NCI-H524 (cell line): Measurements from ENCODE around the gene ZFP42.
"Not testable (repeated sequence)": the region's sequence is repeated elsewhere in the genome, so short reads cannot be mapped to it uniquely, and the experiment has no call there.

ENCODE experiments used
- DNase-seq, 2 experiments: peaks; one replicate each; lab custom pipeline; 2025; lab: John Stamatoyannopoulos, UW

ZFP42 gene

DNA sequence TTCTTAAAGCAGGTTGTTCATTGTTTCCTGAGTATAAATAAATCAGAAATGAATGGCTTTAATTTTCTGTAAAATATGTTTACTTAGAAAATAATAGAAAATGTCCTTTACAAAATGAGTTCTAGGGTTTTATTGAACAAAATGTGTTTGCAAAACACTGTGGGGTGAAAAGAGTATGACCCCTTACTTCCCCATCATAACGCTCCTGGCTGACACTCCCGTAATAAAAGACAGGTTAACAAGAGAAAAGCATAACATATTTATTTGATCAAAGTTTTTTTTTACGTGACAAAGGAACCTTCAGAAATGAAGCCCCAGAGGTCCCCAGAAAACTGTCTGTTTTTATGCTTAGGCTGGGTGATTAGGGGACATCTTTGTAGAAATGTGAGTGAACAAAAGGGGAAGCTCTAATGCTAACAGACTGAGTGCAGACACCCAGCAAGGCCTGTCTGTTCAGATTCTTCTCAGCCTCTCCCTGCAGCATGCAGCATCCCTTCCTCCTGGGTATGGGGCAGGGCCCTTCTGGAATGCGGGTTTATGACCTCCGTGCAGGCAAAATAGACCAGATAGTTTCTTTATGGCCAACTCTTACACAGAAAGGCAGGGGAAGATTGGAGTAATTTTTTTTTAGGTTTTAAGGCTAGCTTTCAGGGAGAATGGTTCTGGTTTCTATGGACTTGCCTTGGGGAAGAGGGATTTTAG, 26.1 kb downstream of the ZFP42 start:
- no peak for DNase-seq

DNA sequence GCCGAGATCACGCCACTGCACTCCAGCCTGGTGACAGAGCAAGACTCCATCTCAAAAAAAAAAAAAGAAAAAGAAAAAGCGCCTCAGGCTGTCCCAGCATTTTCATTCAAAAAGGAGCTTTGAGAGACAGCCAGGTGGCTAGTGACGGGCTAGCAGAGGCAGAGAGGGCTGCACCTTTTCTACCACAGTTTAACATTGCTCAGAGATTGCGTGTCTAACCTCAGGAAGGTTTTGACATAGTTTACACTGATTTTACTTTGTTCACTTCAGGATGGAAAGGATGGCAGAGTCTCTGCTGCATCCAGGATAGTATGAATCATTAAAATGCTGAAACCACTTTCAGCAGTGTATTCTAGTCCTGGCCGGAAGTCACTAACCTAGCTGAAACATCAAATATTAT, 28.1 kb downstream of the ZFP42 start:
- no peak for DNase-seq

DNA sequence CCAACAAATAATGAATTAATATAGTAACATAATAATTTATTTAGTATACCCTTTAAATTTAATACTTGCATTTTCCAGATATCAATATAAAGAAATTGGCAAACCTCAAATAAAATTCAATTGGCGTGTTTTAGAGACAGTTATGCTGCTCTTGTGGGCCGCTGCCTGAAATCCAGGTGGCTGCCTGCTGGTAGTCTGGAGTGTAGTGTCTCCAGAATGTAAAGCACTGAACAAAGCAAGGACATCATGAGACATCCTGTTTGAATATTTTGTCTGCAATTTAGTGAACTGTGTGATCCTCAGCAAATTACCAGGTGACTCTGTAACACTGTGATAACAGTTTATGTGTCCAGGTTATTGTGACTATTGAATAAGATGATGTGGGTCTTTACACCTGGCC, 29.9 kb downstream of the ZFP42 start:
- DNase-seq = no peak

DNA sequence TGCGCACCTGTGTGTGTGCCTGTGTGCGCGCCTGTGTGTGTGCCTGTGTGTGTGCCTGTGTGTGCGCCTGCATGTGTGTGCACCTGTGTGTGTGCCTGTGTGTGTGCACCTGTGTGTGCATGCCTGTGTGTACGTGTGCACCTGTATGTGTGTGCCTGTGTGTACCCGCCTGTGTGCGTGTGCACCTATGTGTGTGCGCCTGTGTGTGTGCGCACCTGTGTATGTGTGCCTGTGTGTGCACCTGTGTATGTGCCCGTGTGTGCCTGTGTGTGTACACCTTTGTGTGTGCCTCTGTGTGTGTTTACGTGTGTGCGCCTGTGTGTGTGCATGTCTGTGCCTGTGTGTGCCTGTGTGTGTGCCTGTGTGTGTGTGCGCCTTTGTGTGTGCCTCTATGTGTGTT, 33.5 kb downstream of the ZFP42 start:
- no peak for DNase-seq

DNA sequence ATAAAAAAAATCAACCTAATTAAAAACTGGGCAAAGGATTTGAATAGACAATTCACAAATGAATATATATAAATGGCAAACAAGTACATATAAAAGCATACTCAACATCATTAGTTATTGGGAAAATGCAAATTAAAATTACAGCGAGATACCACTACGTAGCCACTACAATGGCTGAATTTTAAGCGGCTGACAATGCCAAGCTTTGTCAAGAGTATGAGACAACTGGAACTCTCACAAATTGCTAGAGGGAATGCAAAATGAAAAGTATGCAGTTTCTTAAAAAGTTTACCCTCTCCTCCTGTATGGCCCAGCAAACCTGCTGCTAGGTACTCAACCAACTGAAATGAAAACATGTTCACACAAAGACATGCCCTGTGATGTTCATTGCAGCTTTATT, 34.8 kb downstream of the ZFP42 start:
- DNase-seq = no peak

DNA sequence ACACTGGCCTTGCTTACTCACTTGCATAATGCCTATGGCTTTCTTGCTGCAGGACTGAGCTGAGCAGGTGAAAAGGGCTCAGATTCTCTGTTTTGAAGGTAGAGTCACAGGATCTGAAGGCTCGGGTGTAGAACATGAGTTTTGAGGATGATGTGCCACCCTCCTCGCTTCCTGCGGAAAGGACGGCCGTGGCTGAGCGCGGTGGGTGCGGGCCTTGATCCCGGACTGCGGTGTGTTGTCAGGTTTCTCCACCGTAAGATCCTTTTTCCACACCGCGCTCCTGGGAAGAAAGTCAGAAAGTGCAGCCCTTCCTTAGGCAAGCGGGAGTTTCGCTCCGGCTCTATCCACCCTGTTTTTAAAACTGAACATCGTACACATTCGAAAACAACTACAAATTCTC, 36.2 kb downstream of the ZFP42 start:
- DNase-seq = no peak

DNA sequence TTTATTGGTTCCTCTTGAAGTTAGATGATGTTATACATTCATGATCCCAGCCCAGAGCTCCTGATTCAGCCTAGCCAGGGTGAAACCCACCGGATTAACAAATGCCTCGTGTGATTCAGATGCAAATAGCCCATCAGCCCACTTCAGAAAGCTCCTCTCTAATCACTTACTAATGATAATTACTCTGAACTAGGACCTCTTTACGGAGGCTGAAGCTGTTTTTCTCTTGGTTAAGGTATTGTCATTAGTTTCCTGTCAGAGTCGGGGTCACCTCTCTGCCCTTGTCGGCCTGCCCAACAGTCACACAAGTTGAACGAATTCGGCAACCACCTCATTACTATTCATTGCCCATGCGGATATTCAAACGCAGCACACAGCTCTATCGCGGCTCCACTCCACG, 36.6 kb downstream of the ZFP42 start:
- DNase-seq = no peak

DNA sequence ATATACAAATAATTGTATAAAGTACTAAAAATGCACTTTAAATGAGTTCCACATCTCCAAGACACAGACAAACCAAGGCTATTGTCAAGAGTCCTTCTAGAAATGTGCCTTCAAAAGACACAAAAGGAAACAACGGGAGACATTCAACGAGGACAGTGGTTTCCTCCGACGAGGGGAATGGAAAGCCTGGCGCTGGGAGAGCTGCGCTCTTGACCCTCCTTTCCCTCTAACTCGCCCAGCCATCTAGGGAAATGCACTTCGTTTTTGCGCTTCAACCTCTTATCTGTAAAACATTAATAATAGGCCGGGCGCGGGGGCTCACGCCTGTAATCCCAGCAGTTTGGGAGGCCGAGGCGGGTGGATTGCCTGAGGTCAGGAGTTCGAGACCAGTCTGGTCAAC, 37.0 kb downstream of the ZFP42 start:
- DNase-seq = no peak

DNA sequence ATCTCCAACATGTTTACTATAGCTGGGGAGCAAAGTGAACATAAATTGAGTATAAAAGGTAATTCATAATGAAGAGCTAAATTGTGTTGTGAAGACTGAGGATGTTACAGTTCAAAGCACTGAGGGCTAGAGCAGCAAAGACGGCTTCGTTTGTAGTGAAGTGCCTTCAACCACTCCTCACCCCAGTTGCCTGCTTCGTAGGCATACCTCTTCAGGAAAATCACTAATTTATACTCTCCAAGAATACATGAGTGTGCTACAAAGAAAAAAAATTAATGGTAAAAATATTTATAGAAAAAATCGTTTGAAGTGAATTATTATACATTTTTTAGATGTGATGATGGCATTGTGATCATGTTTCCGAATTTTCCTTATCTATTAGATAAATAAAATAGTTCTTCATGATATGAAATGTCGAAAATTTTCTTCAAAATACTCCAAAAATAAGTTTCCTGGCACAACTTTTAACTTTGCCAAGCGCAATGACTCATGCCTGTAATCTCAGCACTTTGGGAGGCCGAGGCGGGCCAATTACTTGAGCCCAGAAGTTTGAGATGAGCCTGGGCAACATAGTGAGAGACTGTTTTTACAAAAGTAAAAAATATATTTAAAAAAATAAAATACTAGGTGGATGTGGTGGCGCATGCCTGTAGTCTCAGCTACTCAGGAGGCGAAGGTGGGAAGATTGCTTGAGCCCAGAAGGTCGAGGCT, 41.6 kb downstream of the ZFP42 start:
- DNase-seq = no peak

DNA sequence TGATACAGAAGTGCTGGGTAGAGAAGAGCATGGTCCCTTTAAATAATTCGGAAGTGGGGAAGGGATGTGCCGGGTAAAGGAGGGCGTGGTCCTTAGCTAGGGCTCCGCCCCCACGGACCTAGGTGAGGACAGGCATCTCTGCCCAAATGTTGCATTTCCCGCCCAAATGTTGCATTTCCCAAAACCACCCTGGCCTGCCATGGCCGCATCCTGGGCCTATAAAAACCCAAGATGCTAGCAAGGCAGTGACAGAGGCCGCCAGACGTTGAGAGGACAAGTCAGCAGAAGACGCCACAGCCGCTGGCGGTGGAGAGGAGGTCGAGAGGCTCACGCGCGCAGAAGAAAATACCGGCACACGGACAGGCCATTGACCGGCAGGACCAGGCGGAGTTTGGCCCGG, 46.1 kb downstream of the ZFP42 start:
- DNase-seq = no peak

DNA sequence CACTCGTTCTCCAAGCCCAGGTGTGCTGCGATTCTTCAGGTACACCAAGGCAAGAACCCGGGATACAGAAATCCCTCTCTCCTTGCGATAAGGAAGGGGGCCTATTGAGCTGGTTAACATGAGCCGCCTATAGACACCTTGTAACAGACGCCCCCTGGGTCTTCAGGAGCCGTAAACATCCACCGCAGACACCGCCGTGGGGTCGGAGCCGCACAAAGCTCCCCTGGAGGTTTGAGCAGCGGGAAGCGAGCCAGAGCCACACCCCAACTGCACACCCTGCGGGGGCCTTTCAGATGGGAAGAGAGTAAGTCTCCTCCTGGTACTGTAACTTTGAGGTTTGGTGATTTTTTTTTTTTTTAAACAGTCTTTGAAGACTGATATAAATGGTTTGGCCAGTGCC, 46.6 kb downstream of the ZFP42 start:
- DNase-seq = no peak

DNA sequence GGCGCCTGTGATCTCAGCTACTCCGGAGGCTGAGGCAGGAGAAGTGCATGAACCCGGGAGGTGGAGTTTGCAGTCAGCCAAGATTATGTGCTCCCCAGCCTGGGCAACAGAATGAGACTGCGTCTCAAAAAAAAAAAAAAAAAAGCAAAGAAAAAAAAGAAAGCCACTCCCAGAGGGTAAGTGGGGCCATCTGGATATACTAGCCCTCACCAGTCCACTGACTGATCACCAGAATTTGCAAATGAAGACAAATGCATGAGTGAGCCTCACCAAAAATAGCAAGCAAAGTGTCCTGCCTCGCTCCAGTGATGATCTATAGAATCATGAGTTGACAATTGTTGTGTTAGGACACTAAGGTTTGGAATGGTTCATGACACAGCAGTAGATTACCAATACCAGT, 47.6 kb downstream of the ZFP42 start:
- DNase-seq = peak in 1 of 2 experiments; percentile 4

DNA sequence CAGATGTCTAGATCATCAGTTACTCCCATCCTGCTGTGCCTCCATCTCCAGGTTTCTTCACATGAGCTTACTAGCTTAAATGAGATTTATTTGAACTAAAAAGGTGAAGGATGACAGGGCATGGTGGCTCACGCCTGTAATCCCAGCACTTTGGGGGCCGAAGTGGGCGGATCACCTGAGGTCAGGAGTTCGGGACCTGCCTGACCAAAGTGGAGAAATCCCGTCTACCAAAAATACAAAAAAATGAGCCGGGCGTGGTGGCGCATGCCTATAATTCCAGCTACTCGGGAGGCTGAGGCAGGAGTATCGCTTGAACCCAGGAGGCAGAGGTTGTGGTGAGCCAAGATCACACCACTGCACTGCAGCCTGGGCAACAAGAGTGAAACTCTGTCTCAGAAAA, 49.9 kb downstream of the ZFP42 start:
- not testable (repeated sequence) for DNase-seq

DNA sequence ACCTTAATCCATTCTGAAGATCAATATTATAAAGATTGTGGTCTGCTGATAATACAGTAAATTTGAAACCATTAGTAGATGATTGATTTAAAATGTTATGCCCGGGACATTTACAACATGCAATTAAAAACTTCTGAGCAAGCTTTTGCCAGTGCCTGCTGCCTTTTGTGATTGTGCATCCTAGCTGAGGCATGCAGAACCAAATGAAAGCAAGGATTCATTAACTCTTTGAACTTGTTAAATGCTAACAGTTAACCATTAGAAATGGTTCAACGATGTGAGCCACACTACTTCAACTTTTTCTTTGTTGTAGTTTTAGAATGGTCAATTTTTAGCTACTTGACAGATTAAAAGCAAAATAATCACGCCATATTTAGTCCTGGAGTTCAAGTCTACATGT, 51.1 kb downstream of the ZFP42 start:
- no peak for DNase-seq

DNA sequence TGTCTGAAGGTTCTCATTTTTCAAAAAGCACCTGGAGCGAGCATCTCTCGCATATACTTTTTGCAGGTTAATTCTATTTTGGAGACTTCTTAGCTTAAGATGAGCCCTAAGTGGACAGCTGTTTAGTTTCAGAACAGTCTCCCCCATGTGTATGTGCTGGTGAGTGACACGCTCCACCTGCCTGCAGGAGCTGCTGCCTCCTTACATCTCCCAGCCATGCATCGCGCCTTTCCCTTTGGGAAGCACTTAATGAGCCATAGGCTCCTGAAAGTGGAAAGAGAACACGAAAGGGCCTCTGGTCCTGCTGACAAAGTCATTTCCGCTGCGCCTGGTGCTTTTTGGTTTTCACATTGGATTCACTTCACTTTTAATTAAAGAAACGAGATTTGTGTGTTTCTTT, 57.7 kb downstream of the ZFP42 start:
- DNase-seq = peak; percentile 4 to 39
